SH-SY5Y (cell line): ENCODE measurements around the gene RDH12.

ENCODE experiments used
- GATA2 ChIP-seq: IDR thresholded peaks from 2 replicates; pipeline ENCODE4 v1.6.1; 2011; ENCODE audit warnings: mild to moderate bottlenecking, low read depth, low read length
- GATA3 ChIP-seq: IDR thresholded peaks from 2 replicates; pipeline ENCODE4 v1.6.1; 2011; ENCODE audit warnings: low read depth, mild to moderate bottlenecking, low read length, moderate library complexity

GRCh38 chr14:67756496-67756895, 54.8 kb downstream of the RDH12 start:
- TF ChIP-seq GATA3, result no peak
- TF ChIP-seq GATA2, result no peak
